ENCODE data around the gene COL23A1.

Gene COL23A1

DNA sequence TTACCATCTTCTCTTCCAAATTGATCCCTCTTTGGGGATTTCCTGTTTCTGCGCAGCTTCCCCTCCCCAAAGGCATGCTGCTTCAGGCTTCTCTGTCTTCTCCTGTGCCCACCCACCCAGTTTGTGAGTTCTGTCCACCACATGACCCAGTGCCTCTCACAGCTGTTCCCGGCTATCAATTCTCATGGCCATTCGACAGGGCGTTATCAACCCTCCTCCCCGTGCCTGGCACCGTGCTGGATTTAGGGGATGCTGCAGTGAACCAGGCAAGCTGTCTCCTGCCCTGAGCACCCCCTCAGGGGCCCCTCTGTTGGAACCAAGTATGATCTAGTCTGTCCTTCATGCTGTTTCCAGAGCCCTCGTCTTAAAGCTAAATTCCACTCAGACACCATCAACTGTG is 38.7 kb downstream of the COL23A1 start:
- DNase-seq: no peak

GRCh38 chr5:178551059-178551458 is 39.1 kb downstream of the COL23A1 start:
- DNase-seq: no peak

GRCh38 chr5:178548746-178549145 is 41.4 kb downstream of the COL23A1 start:
- no peak for DNase-seq

DNA sequence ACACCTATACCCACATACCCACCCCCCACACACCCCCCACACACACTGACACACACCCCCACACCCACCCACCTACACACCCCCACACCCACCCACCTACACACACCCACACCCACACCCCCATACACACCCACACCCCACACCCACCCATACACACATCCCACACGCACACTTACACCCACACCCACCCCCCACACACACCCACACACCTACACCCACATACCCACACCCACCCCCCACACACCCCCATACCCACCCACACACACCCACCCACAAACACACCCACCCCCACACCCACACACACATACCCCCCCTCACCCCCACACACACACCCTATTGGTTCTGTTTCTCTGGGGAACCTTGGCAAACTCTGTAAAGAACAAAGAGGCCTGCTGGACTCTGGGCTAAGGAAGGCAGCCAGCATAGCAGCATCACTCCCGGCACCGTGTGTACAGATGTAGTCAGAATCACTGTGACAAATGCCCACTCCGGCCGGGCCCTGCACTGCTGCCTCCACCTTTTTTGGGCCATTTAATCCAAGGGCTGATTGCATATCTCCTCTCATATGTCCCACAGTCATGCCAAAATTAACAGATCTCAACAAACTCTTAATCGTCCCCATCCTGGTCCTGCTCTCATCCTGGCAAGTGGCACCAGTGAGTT is 42.3 kb downstream of the COL23A1 start:
- no peak for DNase-seq

DNA sequence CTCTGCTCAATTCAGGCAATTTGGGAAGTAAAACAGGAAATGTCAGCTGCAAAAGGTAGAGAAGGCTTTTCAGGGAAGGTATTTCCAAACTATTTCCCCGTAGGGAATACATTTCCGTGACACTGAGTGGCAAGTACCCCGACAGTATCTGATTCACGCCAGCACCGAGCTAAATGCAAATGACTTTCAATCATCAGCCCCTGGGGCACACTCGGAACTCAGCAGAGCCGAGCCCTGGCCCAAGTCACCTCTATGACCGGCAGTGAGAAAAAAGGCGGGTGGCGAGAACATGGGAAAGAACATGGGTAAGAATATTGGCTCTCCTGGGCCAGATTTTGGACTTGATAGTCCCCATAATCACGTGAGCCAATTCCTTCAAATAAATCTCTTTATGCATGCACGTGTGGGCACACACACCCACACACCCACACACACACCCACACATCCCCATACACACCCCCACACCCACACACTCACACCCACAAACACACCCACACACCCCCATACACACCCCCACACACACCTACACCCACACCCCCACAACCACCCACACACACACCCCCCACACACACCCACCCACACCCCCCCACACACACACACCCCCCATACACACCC is 43.0 kb downstream of the COL23A1 start:
- no peak for DNase-seq

GRCh38 chr5:178546675-178547033 is 43.5 kb downstream of the COL23A1 start:
- no peak for DNase-seq

DNA sequence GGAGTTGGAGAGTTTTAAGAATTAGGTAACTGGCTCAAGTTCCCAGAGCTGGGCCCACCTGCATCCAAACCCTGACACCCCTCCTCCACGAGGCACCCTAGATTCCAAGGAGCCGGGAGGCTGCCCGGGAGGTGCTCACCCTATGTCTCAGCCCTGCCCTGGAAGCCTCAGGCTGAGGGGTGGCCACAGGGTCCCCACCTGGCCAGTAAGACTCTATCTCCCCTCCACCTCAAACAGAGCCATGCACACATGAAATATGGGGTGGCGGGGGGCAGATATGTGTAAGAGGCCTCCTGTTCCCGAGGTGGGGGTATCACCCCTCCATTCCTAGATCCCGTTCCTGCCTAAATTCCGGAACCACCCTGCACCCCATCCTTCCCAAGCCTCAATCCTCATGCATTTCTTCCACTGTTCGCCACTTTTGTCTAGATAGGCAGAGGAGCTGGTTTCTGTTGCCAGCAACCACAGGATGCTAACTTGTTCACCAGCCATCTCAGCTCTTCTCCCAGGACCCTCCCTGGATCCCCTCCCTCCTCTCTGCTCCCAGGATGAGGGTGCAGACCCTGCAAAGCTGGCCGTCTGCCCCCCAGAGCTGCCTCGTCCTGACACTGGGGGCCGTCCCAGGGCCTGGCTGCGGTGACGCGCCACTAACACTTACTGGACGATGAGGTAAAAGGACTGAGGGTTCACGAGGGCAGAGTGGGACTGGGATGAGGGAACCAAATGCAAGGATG is 44.1 kb downstream of the COL23A1 start:
- DNase-seq: no peak

DNA sequence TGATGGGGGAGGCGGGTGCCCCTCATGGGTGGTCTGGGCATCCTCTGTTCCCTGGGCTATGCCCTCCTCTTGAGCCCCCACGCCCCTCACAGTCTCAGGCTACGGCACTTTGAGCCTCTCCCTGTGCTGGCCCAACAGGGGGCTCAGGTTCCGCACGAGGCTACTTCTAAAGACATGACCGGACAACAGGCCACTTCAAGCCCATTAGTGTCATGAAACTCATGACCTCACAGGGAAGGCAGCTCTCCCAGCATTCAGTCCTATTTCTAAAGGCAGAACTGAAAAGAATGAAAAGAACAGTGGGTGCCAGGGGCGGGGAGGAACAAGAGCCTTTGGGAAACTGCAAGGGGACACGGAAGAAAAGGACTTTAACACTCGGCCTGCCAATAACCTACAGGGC is 45.0 kb downstream of the COL23A1 start:
- DNase-seq: no peak

- no peak for DNase-seq
These were observed 45.9 kb downstream of the COL23A1 start for GRCh38 chr5:178544166-178544834.

DNA sequence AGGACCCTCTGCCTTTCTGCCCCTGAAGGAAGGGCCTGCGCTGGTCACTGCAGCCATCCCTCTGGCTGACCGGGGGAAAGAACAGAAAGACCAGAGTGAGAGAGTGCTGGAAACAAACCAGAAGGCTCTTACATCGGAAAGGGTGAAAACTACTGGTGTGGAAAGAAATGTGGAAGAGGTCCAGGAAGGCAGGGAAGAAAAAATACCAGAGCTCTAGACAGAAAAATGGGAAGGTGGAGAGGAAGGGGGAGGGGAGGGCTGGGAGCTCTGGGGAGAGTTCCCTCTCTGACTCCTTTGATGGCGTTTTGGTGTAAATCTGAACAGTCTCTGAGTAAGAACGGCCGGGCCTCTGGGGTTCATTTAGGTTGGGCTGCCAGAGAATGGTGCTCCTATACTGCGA is 47.7 kb downstream of the COL23A1 start:
- no peak for DNase-seq

- no peak for DNase-seq
These were observed 49.7 kb downstream of the COL23A1 start for GRCh38 chr5:178540526-178540925.

DNA sequence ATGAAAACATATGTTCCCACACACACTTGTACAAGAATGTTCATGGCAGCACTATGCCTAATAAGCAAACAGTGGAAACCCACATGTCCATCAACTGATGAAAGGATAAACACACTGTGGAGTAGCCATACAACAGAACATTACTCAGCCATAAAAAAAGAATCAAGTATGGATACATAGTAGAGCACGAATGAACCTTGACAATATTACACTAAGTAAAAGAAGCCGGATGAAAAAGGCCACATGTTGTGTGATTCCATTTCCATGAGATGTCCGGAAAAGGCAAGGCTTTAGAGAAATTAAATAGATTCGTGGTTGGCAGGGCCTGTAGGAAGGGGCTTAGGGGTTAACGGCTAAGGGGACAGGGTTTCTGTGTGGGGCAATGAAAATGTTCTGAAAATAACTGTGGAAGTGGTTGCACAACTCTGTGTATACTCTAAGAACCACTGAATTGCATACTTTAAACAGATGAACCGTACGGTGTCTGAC is 51.4 kb downstream of the COL23A1 start:
- DNase-seq: no peak

GRCh38 chr5:178537467-178538371 is 52.5 kb downstream of the COL23A1 start:
- no peak for DNase-seq

DNA sequence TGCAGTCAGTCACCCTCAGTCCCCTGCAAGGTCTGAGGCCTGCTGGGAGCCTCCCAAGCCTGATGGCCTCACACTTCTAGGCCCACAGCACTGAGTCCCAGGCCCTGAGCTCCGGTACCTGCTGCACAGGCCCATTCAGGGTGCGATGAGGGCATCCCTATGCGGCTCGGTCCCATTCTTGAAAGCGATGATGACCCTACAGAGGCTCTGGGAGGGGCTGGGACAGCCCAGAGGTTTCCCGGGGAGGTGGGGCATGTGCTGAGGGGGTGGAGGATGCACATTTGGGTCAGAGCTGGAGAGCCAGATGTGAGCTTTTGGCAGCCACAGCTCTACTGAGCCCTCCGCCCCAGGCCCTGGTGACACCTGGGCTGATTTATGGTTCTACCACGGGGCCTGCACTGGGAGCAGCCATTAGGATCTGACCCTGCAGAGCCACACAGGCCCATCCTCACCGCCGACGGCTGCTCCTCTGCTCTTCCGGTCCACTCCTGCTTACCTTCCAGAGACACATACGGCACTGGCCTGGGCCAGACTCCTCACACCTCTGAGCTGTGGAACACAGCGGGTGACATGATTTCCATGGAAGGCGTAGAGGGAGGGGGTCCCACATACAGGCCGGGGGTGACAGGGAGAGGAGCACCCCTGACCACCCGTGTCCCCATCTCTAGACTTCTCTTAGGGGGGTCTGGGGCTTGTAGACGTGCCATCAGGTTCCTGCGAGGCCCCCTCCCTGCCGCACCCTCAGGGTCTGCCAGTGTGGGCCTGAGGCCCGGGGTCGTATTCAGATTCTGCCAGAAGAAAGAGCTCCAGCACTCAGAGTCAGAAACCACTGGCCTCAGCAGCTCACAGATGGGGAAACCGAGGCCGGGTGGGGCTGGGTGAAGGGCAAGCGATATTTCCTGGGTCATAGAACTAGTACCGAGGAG is 53.4 kb downstream of the COL23A1 start:
- no peak for DNase-seq

DNA sequence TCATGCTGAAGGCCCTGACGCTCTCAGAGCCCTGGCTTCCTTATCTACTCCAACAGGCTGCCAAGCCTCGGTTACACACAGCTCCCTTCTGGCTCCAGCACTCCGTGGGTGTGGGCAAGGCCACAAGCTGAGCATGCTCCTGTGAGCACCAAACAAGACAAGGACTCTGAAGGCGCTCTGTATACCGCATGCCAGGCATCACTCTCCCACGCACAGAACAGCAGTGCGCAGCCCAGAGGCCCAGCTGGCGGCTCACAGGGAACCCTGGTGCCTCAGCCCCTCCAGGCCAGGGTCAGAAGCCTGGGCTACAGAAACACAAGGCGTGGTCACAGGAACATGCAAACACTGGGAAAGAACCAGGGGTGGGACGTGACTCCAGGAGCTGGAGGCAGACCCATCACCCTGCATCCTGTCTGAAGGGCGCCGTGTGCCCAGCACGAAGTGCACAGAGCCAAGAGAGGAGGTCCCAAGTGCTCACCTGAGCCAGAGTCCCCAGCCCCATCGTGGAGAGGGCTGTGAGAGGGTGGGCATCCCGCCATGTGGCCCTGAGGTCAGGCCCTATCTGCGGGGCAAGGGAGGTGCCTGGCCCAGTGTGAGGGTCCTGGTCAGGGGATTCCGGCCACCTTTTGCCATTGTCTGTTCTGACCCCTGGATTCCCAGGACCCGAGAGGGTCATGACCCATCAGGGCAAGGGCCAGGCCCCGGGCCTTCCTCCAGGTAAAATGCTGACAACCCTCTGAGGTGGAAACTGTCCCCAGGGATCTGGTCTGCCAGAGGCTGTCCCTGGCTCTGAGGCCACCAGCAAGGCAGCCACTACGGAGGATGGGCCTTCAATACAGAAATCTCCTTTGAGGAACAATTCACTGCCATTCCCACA is 54.7 kb downstream of the COL23A1 start:
- no peak for DNase-seq

GRCh38 chr5:178533136-178533535 is 57.1 kb downstream of the COL23A1 start:
- DNase-seq: no peak

- no peak for DNase-seq
These were observed 57.5 kb downstream of the COL23A1 start for GRCh38 chr5:178532666-178533065.

DNA sequence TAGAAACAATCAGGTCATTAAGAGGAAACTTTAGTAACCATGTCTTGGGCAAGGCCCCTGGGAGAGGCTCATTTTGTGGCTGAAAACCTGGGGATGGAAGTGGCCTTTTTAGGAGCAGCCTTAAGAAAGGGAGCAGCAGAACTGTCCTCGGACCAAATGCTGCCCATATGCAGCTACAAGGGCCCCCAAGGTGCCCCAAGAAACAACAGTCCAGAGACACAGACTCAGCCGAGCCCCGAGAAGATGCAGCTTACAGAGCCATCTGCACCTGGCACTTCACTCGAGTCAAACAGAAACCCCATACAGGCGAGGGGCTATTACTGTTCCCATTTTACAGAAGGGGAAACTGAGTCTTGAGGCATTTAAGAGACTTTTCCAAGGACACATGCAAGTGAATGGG is 58.0 kb downstream of the COL23A1 start:
- DNase-seq: no peak

- no peak for DNase-seq
These were observed 58.4 kb downstream of the COL23A1 start for GRCh38 chr5:178531786-178532185.

DNA sequence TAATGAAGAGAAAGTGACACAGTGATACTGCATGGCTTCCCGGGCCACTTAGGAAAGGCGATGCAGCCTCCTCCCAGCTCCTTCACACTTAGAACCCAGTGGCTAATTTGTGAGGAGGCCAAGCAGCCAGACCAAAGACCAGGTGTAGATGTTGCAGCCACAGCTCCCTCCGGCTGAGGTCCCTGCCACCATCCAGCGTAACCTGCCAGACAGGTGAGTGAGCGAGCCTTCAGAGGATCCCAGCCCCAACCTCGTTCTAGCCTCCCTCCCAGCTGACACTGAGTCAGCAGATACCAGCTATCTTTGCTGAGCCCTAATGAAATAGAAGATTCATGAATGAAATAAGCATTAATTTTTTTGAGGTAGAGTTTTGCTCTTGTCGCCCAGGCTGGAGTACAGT is 59.7 kb downstream of the COL23A1 start:
- DNase-seq: no peak
